Nephron (organoid): Measurements from ENCODE around the gene SLC17A4.

Experiments used
- H3K27ac Mint-ChIP-seq, 3 experiments: 2 replicates each; pipeline ENCODE4 v1.8.0; 2020; ENCODE audit warnings: mixed read lengths in 3 of 3, mild to moderate bottlenecking in 2 of 3, moderate library complexity in 1 of 3
- H3K27me3 Mint-ChIP-seq: 2 replicates; pipeline ENCODE4 v1.8.0; 2021; ENCODE audit warnings: low read depth, mild to moderate bottlenecking, moderate library complexity, mixed read lengths
- H3K36me3 Mint-ChIP-seq: 2 replicates; pipeline ENCODE4 v1.8.0; 2020; ENCODE audit warnings: low read depth, mixed read lengths
- H3K4me1 Mint-ChIP-seq: 2 replicates; pipeline ENCODE4 v1.8.0; 2020; ENCODE audit warnings: mixed read lengths
- H3K4me3 Mint-ChIP-seq, 3 experiments: 2 replicates each; pipeline ENCODE4 v1.8.0; 2020; ENCODE audit warnings: mild to moderate bottlenecking in 3 of 3, mixed read lengths in 3 of 3, moderate library complexity in 2 of 3
- H3K9me3 Mint-ChIP-seq: 2 replicates; pipeline ENCODE4 v1.8.0; 2020; ENCODE audit warnings: mixed read lengths
- CTCF ChIP-seq, 3 experiments: fragments of 200-600 bp; sonication (generic); IDR thresholded peaks; one replicate each; pipeline ENCODE4 v1.5.0; 2021; ENCODE audit warnings: antibody characterized with exemption in 3 of 3; ENCODE audit not compliant: unreplicated experiment in 3 of 3

Gene SLC17A4

GRCh38 chr6:25788305-25788922 lies 33.9 kb downstream of the SLC17A4 start:
- Mint-ChIP-seq H3K4me3 (no peak overlapping the region), H3K4me1 (no peaks in the 10 kb centered on the region), H3K36me3 (no peaks in the 10 kb centered on the region), H3K27ac (no peak overlapping the region), H3K9me3 (no peaks in the 10 kb centered on the region), H3K27me3 (peaks cover 4% of the 10 kb centered on the region)
- no peak for TF ChIP-seq CTCF (IDR thresholded peaks at IDR 0.05; ENCODE audit: unreplicated experiment in 3 of 3)

- peaks cover 4% of the 10 kb centered on the region for H3K27me3 Mint-ChIP-seq
These were observed 34.9 kb downstream of the SLC17A4 start for GRCh38 chr6:25789475-25789874.

GRCh38 chr6:25792016-25792415 lies 37.5 kb downstream of the SLC17A4 start:
- Mint-ChIP-seq H3K27me3 (peaks cover 4% of the 10 kb centered on the region), H3K4me1 (no peaks in the 10 kb centered on the region), H3K27ac (no peak overlapping the region), H3K9me3 (no peaks in the 10 kb centered on the region), H3K4me3 (no peak overlapping the region), H3K36me3 (no peaks in the 10 kb centered on the region)
- no peak for TF ChIP-seq CTCF (IDR thresholded peaks at IDR 0.05; ENCODE audit: unreplicated experiment in 3 of 3)

More at GRCh38 chr6:25789475-25789874, 34.9 kb downstream of the SLC17A4 start:
- H3K27ac Mint-ChIP-seq: no peak overlapping the region
- H3K4me3 Mint-ChIP-seq: no peak overlapping the region
- no peaks in the 10 kb centered on the region for H3K36me3 Mint-ChIP-seq
- H3K9me3 Mint-ChIP-seq: no peaks in the 10 kb centered on the region
- no peak for TF ChIP-seq CTCF (IDR thresholded peaks at IDR 0.05; ENCODE audit: unreplicated experiment in 3 of 3)
- no peaks in the 10 kb centered on the region for H3K4me1 Mint-ChIP-seq

- Mint-ChIP-seq H3K36me3 (no peaks in the 10 kb centered on the region), H3K27ac (no peak overlapping the region), H3K4me1 (no peaks in the 10 kb centered on the region), H3K4me3 (no peak overlapping the region), H3K9me3 (no peaks in the 10 kb centered on the region), H3K27me3 (peaks cover 3% of the 10 kb centered on the region)
- TF ChIP-seq CTCF (IDR thresholded peaks at IDR 0.05; ENCODE audit: unreplicated experiment in 3 of 3): no peak
These were observed 39.4 kb downstream of the SLC17A4 start for GRCh38 chr6:25793970-25794369.

- Mint-ChIP-seq H3K4me3 (no peak overlapping the region), H3K36me3 (no peaks in the 10 kb centered on the region), H3K9me3 (no peaks in the 10 kb centered on the region), H3K27me3 (peaks cover 3% of the 10 kb centered on the region), H3K27ac (no peak overlapping the region), H3K4me1 (no peaks in the 10 kb centered on the region)
- TF ChIP-seq CTCF (IDR thresholded peaks at IDR 0.05; ENCODE audit: unreplicated experiment in 3 of 3): no peak
These were observed 40.2 kb downstream of the SLC17A4 start for GRCh38 chr6:25794784-25795183.

GRCh38 chr6:25801436-25801835 lies 46.9 kb downstream of the SLC17A4 start:
- no peaks in the 10 kb centered on the region for H3K9me3 Mint-ChIP-seq
- H3K36me3 Mint-ChIP-seq: no peaks in the 10 kb centered on the region
- no peak for TF ChIP-seq CTCF (IDR thresholded peaks at IDR 0.05; ENCODE audit: unreplicated experiment in 3 of 3)
- H3K4me3 Mint-ChIP-seq: no peak overlapping the region
- no peak overlapping the region for H3K27ac Mint-ChIP-seq
- no peaks in the 10 kb centered on the region for H3K4me1 Mint-ChIP-seq
- peaks cover 3% of the 10 kb centered on the region for H3K27me3 Mint-ChIP-seq
